Mesenchymal stem cell (in vitro differentiated cells and primary cell): ENCODE measurements around the gene NRP1.

Source experiments
- DNase-seq: peaks from one replicate; pipeline ENCODE4 v3.0.0-alpha.2; 2013
- H2AFZ ChIP-seq: one replicate; pipeline ENCODE4 v1.6.1; 2013; ENCODE audit warnings: low read depth, mild to moderate bottlenecking, control low read depth, inconsistent platforms, low read length, moderate library complexity
- H2AK5ac ChIP-seq: 2 replicates; pipeline ENCODE4 v1.6.1; 2013; ENCODE audit warnings: low read length, moderate library complexity, mild to moderate bottlenecking, inconsistent platforms; ENCODE audit not compliant: severe bottlenecking
- H2BK120ac ChIP-seq: one replicate; pipeline ENCODE4 v1.6.1; 2013; ENCODE audit warnings: low read depth, mild to moderate bottlenecking, inconsistent platforms, low read length, moderate library complexity
- H2BK12ac ChIP-seq, 2 experiments: one replicate each; pipeline ENCODE4 v1.6.1; 2013; ENCODE audit warnings: inconsistent platforms in 2 of 2, low read length in 2 of 2, mild to moderate bottlenecking in 2 of 2, moderate library complexity in 2 of 2, control low read depth in 1 of 2
- H2BK15ac ChIP-seq: one replicate; pipeline ENCODE4 v1.6.1; 2013; ENCODE audit warnings: mild to moderate bottlenecking, low read depth, inconsistent platforms; ENCODE audit not compliant: poor library complexity, severe bottlenecking
- H2BK5ac ChIP-seq: 2 replicates; pipeline ENCODE4 v1.6.1; 2013; ENCODE audit warnings: low read depth, mild to moderate bottlenecking, low read length, control low read depth, inconsistent platforms; ENCODE audit not compliant: poor library complexity, severe bottlenecking
- H3K14ac ChIP-seq, 2 experiments: one replicate each; pipeline ENCODE4 v1.6.1; 2013; ENCODE audit warnings: inconsistent platforms in 2 of 2, low read length in 2 of 2, control low read depth in 1 of 2, mild to moderate bottlenecking in 1 of 2, moderate library complexity in 1 of 2
- H3K18ac ChIP-seq, 2 experiments: one replicate each; pipeline ENCODE4 v1.6.1; 2013; ENCODE audit warnings: inconsistent platforms in 2 of 2, low read length in 2 of 2, control low read depth in 1 of 2, low read depth in 1 of 2, mild to moderate bottlenecking in 1 of 2
- H3K23ac ChIP-seq, 2 experiments: one replicate each; pipeline ENCODE4 v1.6.1; 2013; ENCODE audit warnings: inconsistent platforms in 2 of 2, low read length in 2 of 2, mild to moderate bottlenecking in 2 of 2, moderate library complexity in 2 of 2, control low read depth in 1 of 2
- H3K27ac ChIP-seq: 2 replicates; pipeline ENCODE4 v1.5.1; 2013; ENCODE audit warnings: mild to moderate bottlenecking, moderate library complexity, low read length, control low read depth, inconsistent platforms; ENCODE audit not compliant: poor library complexity, severe bottlenecking
- H3K27me3 ChIP-seq, 2 experiments: 2 replicates each; pipeline versions ENCODE4 v1.6.1 to v1.7.0; 2013; ENCODE audit warnings: low read length in 2 of 2, mild to moderate bottlenecking in 2 of 2, moderate library complexity in 2 of 2, control low read depth in 1 of 2, inconsistent platforms in 1 of 2; ENCODE audit not compliant: control insufficient read depth in 1 of 2, insufficient read depth in 1 of 2
- H3K36me3 ChIP-seq, 2 experiments: 2 replicates each; pipeline versions ENCODE4 v1.6.1 to v1.7.0; 2013; ENCODE audit warnings: low read length in 2 of 2, control low read depth in 1 of 2, inconsistent platforms in 1 of 2, low read depth in 1 of 2, mild to moderate bottlenecking in 1 of 2; ENCODE audit not compliant: insufficient read depth in 2 of 2, control insufficient read depth in 1 of 2
- H3K4ac ChIP-seq, 2 experiments: one replicate each; pipeline ENCODE4 v1.6.1; 2013; ENCODE audit warnings: inconsistent platforms in 2 of 2, low read length in 2 of 2, mild to moderate bottlenecking in 2 of 2, moderate library complexity in 2 of 2, control low read depth in 1 of 2, low read depth in 1 of 2
- H3K4me1 ChIP-seq: 2 replicates; pipeline ENCODE4 v1.6.1; 2013; ENCODE audit warnings: low read depth, low read length, control low read depth; ENCODE audit not compliant: control insufficient read depth, insufficient read depth
- H3K4me2 ChIP-seq: 2 replicates; pipeline ENCODE4 v1.6.1; 2013; ENCODE audit warnings: low read length, mild to moderate bottlenecking, inconsistent platforms; ENCODE audit not compliant: poor library complexity, severe bottlenecking
- H3K4me3 ChIP-seq, 2 experiments: 2 replicates each; pipeline versions ENCODE4 v1.5.1 to v1.7.0; 2013; ENCODE audit warnings: low read length in 2 of 2, mild to moderate bottlenecking in 2 of 2, control low read depth in 1 of 2, low read depth in 1 of 2; ENCODE audit not compliant: insufficient read depth in 1 of 2
- H3K79me1 ChIP-seq: replicated peaks from 2 replicates; pipeline ENCODE4 v1.6.1; 2013; ENCODE audit warnings: mild to moderate bottlenecking, control low read depth, low read length, inconsistent platforms; ENCODE audit not compliant: poor library complexity, severe bottlenecking
- H3K9ac ChIP-seq: 2 replicates; pipeline ENCODE4 v1.7.0; 2013; ENCODE audit warnings: mild to moderate bottlenecking, low read length, moderate library complexity
- H3K9me3 ChIP-seq: 2 replicates; pipeline ENCODE4 v1.7.0; 2013; ENCODE audit warnings: mild to moderate bottlenecking, low read length; ENCODE audit not compliant: control insufficient read depth
- H4K8ac ChIP-seq: one replicate; pipeline ENCODE4 v1.6.1; 2013; ENCODE audit warnings: inconsistent platforms, mild to moderate bottlenecking, low read length, moderate library complexity
- H4K91ac ChIP-seq: one replicate; pipeline ENCODE4 v1.6.1; 2013; ENCODE audit warnings: mild to moderate bottlenecking, low read length, inconsistent platforms
- WGBS: methylation state at CpG from one replicate; pipeline ENCODE4 v1.1.7; 2013; ENCODE audit warnings: mixed read lengths; 5-methylcytosine and 5-hydroxymethylcytosine counted together

The NRP1 gene

DNA sequence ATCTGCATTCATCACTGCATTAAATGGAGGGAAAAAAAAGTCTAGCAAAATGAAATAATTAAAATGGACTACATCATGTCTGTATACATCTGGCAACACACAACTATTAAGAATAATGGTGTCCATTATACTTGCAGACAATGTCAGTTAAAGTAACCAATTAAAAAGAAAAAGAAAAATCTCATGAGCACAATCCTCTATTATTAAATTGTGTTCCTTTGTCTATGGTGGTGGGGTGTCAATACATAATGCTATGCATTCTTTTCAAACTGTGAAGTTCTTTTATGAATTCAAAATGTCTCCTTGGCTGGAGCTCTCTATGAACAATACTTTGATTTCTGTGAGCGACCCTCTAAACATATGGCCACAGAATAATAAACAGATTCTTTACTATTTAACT, 63.5 kb downstream of the NRP1 start:
- Histone ChIP-seq H2BK15ac (no peak overlapping the region), H3K23ac (no peak overlapping the region), H3K4ac (no peak overlapping the region), H3K36me3 (peaks cover 23 to 80% of the 10 kb centered on the region in 2 experiments), H3K18ac (no peak overlapping the region), H2AK5ac (no peak overlapping the region), H2BK5ac (no peak overlapping the region), H3K27ac (peak overlapping the region; percentile 23), H3K4me2 (no peak overlapping the region), H3K4me3 (no peak overlapping the region), H3K9ac (peak overlapping the region; percentile 80), H3K79me1 (peaks cover 2% of the 10 kb centered on the region), H4K8ac (no peak overlapping the region), H3K9me3 (no peaks in the 10 kb centered on the region), H3K4me1 (peaks cover 14% of the 10 kb centered on the region), H2BK12ac (no peak overlapping the region), H3K27me3 (no peaks in the 10 kb centered on the region), H4K91ac (no peak overlapping the region), H2AFZ (no peak overlapping the region), H2BK120ac (no peak overlapping the region), H3K14ac (no peak overlapping the region)
- no peak for DNase-seq
- 62% methylated on average over 1 of the region's 1 CpG for WGBS

GRCh38 chr10:33267708-33268107, 66.8 kb downstream of the NRP1 start:
- Histone ChIP-seq H3K27ac (peak overlapping the region; percentile 26), H3K4ac (no peak overlapping the region), H3K23ac (no peak overlapping the region), H3K36me3 (peaks cover 17 to 84% of the 10 kb centered on the region in 2 experiments), H3K4me3 (no peak overlapping the region), H2AK5ac (peak overlapping the region; percentile 3), H3K9ac (no peak overlapping the region), H3K4me1 (peaks cover 12% of the 10 kb centered on the region), H3K18ac (no peak overlapping the region), H2BK120ac (no peak overlapping the region), H3K27me3 (no peaks in the 10 kb centered on the region), H4K8ac (no peak overlapping the region), H2AFZ (no peak overlapping the region), H2BK5ac (no peak overlapping the region), H3K79me1 (peaks cover 2% of the 10 kb centered on the region), H2BK15ac (no peak overlapping the region), H3K14ac (no peak overlapping the region), H3K9me3 (no peaks in the 10 kb centered on the region), H4K91ac (no peak overlapping the region), H3K4me2 (no peak overlapping the region), H2BK12ac (no peak overlapping the region)
- WGBS, result 93% methylated on average over 4 of the region's 5 CpGs
- no peak for DNase-seq

DNA sequence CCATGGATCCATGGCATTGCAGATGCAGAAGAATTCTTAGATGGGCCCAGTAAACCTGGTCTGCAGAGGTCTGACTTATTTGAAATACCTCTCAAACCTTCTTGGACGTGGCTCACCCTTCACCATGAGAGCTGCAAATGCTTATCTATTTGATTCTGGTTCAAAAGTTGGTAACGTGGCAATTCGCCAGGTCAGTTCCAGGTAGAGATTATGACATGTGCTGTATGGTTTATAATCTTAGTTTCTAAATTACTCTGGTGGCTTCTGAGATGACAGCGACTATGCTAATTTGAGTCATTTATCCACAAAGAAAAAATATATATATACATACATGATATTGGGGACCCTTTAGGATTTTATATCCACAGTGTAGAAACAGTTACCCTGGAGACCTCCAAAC, 68.8 kb downstream of the NRP1 start:
- Histone ChIP-seq H3K9ac (no peak overlapping the region), H3K4me2 (no peak overlapping the region), H3K4me1 (peaks cover 10% of the 10 kb centered on the region), H3K14ac (no peak overlapping the region), H3K9me3 (no peaks in the 10 kb centered on the region), H3K4ac (no peak overlapping the region), H2AFZ (no peak overlapping the region), H2BK12ac (no peak overlapping the region), H3K27ac (peak overlapping the region; percentile 100), H3K4me3 (no peak overlapping the region), H4K91ac (no peak overlapping the region), H2BK15ac (no peak overlapping the region), H2AK5ac (peak overlapping the region; percentile 17), H3K79me1 (peaks cover 2% of the 10 kb centered on the region), H3K36me3 (peaks cover 24 to 87% of the 10 kb centered on the region in 2 experiments), H2BK5ac (no peak overlapping the region), H3K27me3 (no peaks in the 10 kb centered on the region), H3K23ac (no peak overlapping the region), H4K8ac (no peak overlapping the region), H3K18ac (no peak overlapping the region), H2BK120ac (no peak overlapping the region)
- no peak for DNase-seq
- 97% methylated on average over 3 of the region's 4 CpGs for WGBS

GRCh38 chr10:33263453-33263852, 71.0 kb downstream of the NRP1 start:
- Histone ChIP-seq H3K9ac (peak overlapping the region; percentile 80), H2BK5ac (peak overlapping the region; percentile 100), H4K8ac (peak overlapping the region; percentile 60), H2AK5ac (peak overlapping the region; percentile 99), H3K27ac (peak overlapping the region; percentile 100), H3K4me2 (no peak overlapping the region), H3K79me1 (peaks cover 5% of the 10 kb centered on the region), H3K4me3 (peak overlapping the region in 1 of 2 experiments; percentile 4), H2BK12ac (no peak overlapping the region), H3K27me3 (no peaks in the 10 kb centered on the region), H3K4ac (peak overlapping the region in 1 of 2 experiments; percentile 22), H3K4me1 (peaks cover 11% of the 10 kb centered on the region), H3K9me3 (no peaks in the 10 kb centered on the region), H2AFZ (no peak overlapping the region), H2BK120ac (no peak overlapping the region), H3K18ac (no peak overlapping the region), H2BK15ac (no peak overlapping the region), H3K36me3 (peaks cover 23 to 89% of the 10 kb centered on the region in 2 experiments), H3K23ac (no peak overlapping the region), H4K91ac (no peak overlapping the region), H3K14ac (no peak overlapping the region)
- 23% methylated on average over 3 of the region's 4 CpGs for WGBS
- peak; percentile 19 for DNase-seq
